Gastrocnemius medialis (tissue), 4 donors: ENCODE measurements around the gene CNKSR2.

Experiments
- POLR2A ChIP-seq, 2 donors: fragments of 450-650 bp; IDR thresholded peaks; one replicate each; pipeline ENCODE4 v1.6.1; 2017; ENCODE audit warnings: antibody characterized with exemption in 2 of 2, mild to moderate bottlenecking in 2 of 2, moderate library complexity in 2 of 2
- TF ChIP-seq, protein P1 (sequence below), 5 experiments: fragments of 450-650 bp in 3 of 5; fragments of 200-600 bp in 2 of 5; sonication (generic) in 2 of 5; IDR thresholded peaks in 4 of 5; conservative IDR thresholded peaks in 1 of 5; 1 replicate in 4 of 5; 2 replicates in 1 of 5; pipeline ENCODE4 v1.5.1; 2016 to 2019; ENCODE audit warnings: antibody characterized with exemption in 5 of 5, mild to moderate bottlenecking in 3 of 5, moderate library complexity in 3 of 5

DNA sequence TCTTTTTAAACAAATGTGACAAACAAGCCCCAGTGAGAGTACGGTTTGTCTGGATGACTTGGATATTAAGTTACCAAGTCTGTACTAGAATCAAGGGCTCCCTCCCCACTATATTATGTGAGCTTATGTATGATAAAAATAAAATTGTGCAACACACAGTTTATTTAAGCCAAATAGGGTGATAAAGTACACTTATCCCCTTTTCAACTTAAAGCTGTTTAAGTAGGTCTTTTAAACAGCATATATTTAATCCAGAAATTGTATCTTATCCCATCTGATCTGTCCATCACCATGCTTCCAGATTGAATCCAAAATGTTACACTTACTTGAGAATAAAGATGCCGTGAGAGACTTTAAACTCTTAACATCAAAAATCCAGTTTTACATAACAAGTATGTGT is 285.9 kb downstream of the CNKSR2 start:
- TF ChIP-seq, protein P1, sequence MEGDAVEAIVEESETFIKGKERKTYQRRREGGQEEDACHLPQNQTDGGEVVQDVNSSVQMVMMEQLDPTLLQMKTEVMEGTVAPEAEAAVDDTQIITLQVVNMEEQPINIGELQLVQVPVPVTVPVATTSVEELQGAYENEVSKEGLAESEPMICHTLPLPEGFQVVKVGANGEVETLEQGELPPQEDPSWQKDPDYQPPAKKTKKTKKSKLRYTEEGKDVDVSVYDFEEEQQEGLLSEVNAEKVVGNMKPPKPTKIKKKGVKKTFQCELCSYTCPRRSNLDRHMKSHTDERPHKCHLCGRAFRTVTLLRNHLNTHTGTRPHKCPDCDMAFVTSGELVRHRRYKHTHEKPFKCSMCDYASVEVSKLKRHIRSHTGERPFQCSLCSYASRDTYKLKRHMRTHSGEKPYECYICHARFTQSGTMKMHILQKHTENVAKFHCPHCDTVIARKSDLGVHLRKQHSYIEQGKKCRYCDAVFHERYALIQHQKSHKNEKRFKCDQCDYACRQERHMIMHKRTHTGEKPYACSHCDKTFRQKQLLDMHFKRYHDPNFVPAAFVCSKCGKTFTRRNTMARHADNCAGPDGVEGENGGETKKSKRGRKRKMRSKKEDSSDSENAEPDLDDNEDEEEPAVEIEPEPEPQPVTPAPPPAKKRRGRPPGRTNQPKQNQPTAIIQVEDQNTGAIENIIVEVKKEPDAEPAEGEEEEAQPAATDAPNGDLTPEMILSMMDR (IDR thresholded peaks at IDR 0.05 in 4 of 5, conservative IDR thresholded peaks at IDR 0.05 in 1 of 5), result no peak
- TF ChIP-seq POLR2A (IDR thresholded peaks at IDR 0.05), result no peak
